Aorta (tissue), 5 donors: ENCODE results near the gene SIPA1. TPM values are rescaled to one million over a fixed set of nuclear protein-coding genes. Genes with fewer than 3 reads are reported as not detected.

ENCODE experiments used
- ATAC-seq: fragments of 200-7000 bp; cut with Tn5 transposase; one replicate; pipeline ENCODE4 v1.9.1; 2022; ENCODE audit warnings: moderate library complexity; ENCODE audit not compliant: low FRiP score
- DNase-seq, 2 donors: peaks; one replicate each; pipeline ENCODE4 v3.0.0-alpha.2; 2020
- H3K27ac ChIP-seq, 2 donors: one replicate each; pipeline ENCODE4 v1.5.1; 2013; ENCODE audit warnings: low read length in 2 of 2, mild to moderate bottlenecking in 2 of 2, moderate library complexity in 2 of 2, control low read depth in 1 of 2, inconsistent platforms in 1 of 2, low read depth in 1 of 2
- H3K27me3 ChIP-seq, 2 donors: one replicate each; pipeline ENCODE4 v1.6.1; 2013; ENCODE audit warnings: control low read depth in 1 of 2, low read length in 1 of 2, mild to moderate bottlenecking in 1 of 2, moderate library complexity in 1 of 2; ENCODE audit not compliant: insufficient read depth in 2 of 2, control insufficient read depth in 1 of 2
- H3K36me3 ChIP-seq, 2 donors: one replicate each; pipeline ENCODE4 v1.6.1; 2013; ENCODE audit warnings: control low read depth in 1 of 2, low read length in 1 of 2, mild to moderate bottlenecking in 1 of 2; ENCODE audit not compliant: insufficient read depth in 2 of 2, control insufficient read depth in 1 of 2
- H3K4me1 ChIP-seq, 2 donors: one replicate each; pipeline ENCODE4 v1.6.1; 2013; ENCODE audit warnings: low read length in 2 of 2, control low read depth in 1 of 2, mild to moderate bottlenecking in 1 of 2, moderate library complexity in 1 of 2; ENCODE audit not compliant: insufficient read depth in 2 of 2, control insufficient read depth in 1 of 2
- H3K4me3 ChIP-seq, 2 donors: one replicate each; pipeline ENCODE4 v1.5.1; 2013; ENCODE audit warnings: low read length in 2 of 2, control low read depth in 1 of 2, mild to moderate bottlenecking in 1 of 2
- H3K9me3 ChIP-seq: one replicate; pipeline ENCODE4 v1.6.1; 2013; ENCODE audit warnings: mild to moderate bottlenecking, low read length; ENCODE audit not compliant: control insufficient read depth
- WGBS, 2 donors: extraction: QIAGEN DNeasy Blood & Tissue Kit; methylation state at CpG; one replicate each; pipeline ENCODE4 v1.1.7; 2013; 5-methylcytosine and 5-hydroxymethylcytosine counted together
- intact Hi-C, 2 donors: fragments of 100-400 bp; cut with DNase I; formaldehyde crosslinking; loops; one replicate each; pipeline versions ENCODE4 v1.14.2 to v1.15.0; 2022
- polyA plus RNA-seq, 2 donors: library from polyadenylated mRNA; stranded (reverse); fragments of 200-250 nt; gene quantifications; one replicate each; pipeline ENCODE4 v1.2.3, GENCODE V29; 2013
- total RNA-seq, 2 donors: library from RNA; stranded (reverse); fragmentation: NEBNext Ultra II Directional; extraction: Animal tissue kit (Norgen Biotek cat#: 25700); gene quantifications; one replicate each; pipeline ENCODE4 v1.2.1, GENCODE V29; 2021
- donor health status: healthy with polysubstance abuse.
- donor health status: Bipolar disorder and iron deficiency.
- donor health status: DM: no; HTN: no; CAD: no.
- donor health status: DM: no; HTN: no; CAD: no.
- donor health status: DM: yes; HTN: yes; CAD: no.

SIPA1 gene
- total and polyA plus RNA-seq, 4 donors = 25.2 to 147 (median 71.0) TPM

GRCh38 chr11:65643971-65644370 lies 6.1 kb downstream of the SIPA1 start:
- intact Hi-C loops = no loop called here
- no peaks in the 10 kb centered on the region for H3K4me1 ChIP-seq
- no peaks in the 10 kb centered on the region for H3K27me3 ChIP-seq
- no peaks in the 10 kb centered on the region for H3K36me3 ChIP-seq
- H3K27ac ChIP-seq = no peak overlapping the region
- WGBS, 2 donors = 78 to 83% methylated on average over 6 of the region's 6 CpGs
- H3K9me3 ChIP-seq = no peaks in the 10 kb centered on the region
- DNase-seq (no peak), ATAC-seq (no peak)
- no peak overlapping the region for H3K4me3 ChIP-seq

GRCh38 chr11:65644837-65645236 lies 6.9 kb downstream of the SIPA1 start:
- Histone ChIP-seq H3K27me3 (no peaks in the 10 kb centered on the region), H3K36me3 (no peaks in the 10 kb centered on the region), H3K9me3 (no peaks in the 10 kb centered on the region), H3K4me3 (no peak overlapping the region), H3K27ac (no peak overlapping the region), H3K4me1 (no peaks in the 10 kb centered on the region)
- WGBS, 2 donors = 85% methylated on average over 11 of the region's 11 CpGs
- DNase-seq (no peak), ATAC-seq (no peak)
- intact Hi-C loops = no loop called here

- no peak overlapping the region for H3K27ac ChIP-seq
- 50 to 62% methylated on average over 10 of the region's 10 CpGs for WGBS, 2 donors
- no peaks in the 10 kb centered on the region for H3K4me1 ChIP-seq
- no peaks in the 10 kb centered on the region for H3K36me3 ChIP-seq
- no peaks in the 10 kb centered on the region for H3K9me3 ChIP-seq
- intact Hi-C loops = no loop called here
- no peaks in the 10 kb centered on the region for H3K27me3 ChIP-seq
- ATAC-seq (no peak), DNase-seq (no peak)
- no peak overlapping the region for H3K4me3 ChIP-seq
Observed at GRCh38 chr11:65645710-65646109, 7.8 kb downstream of the SIPA1 start.

GRCh38 chr11:65646288-65646957 lies 8.5 kb downstream of the SIPA1 start:
- H3K27ac ChIP-seq = no peak overlapping the region
- intact Hi-C loops = no loop called here
- H3K4me3 ChIP-seq = no peak overlapping the region
- H3K4me1 ChIP-seq = no peaks in the 10 kb centered on the region
- H3K36me3 ChIP-seq = no peaks in the 10 kb centered on the region
- DNase-seq (no peak), ATAC-seq (no peak)
- WGBS, 2 donors = 79 to 82% methylated on average over 62 to 68 of the region's 68 CpGs
- H3K27me3 ChIP-seq = no peaks in the 10 kb centered on the region
- no peaks in the 10 kb centered on the region for H3K9me3 ChIP-seq

- intact Hi-C loops = no loop called here
- WGBS, 2 donors = 36 to 38% methylated on average over 76 to 87 of the region's 87 CpGs
- Histone ChIP-seq H3K4me1 (no peaks in the 10 kb centered on the region), H3K4me3 (no peak overlapping the region), H3K9me3 (no peaks in the 10 kb centered on the region), H3K36me3 (no peaks in the 10 kb centered on the region), H3K27me3 (no peaks in the 10 kb centered on the region), H3K27ac (no peak overlapping the region)
- DNase-seq (no peak), ATAC-seq (peak; percentile 40)
Observed at GRCh38 chr11:65646958-65647701, 9.2 kb downstream of the SIPA1 start.

GRCh38 chr11:65648997-65649493 lies 11.1 kb downstream of the SIPA1 start:
- no peaks in the 10 kb centered on the region for H3K9me3 ChIP-seq
- peaks cover 0 to 4% of the 10 kb centered on the region in 2 donors for H3K4me1 ChIP-seq
- H3K27me3 ChIP-seq = no peaks in the 10 kb centered on the region
- H3K27ac ChIP-seq = no peak overlapping the region
- ATAC-seq (no peak), DNase-seq (peak in 1 of 2 donors; percentile 52)
- no peaks in the 10 kb centered on the region for H3K36me3 ChIP-seq
- H3K4me3 ChIP-seq = no peak overlapping the region
- WGBS, 2 donors = 71% methylated on average over 12 of the region's 12 CpGs
- intact Hi-C loops = no loop called here

GRCh38 chr11:65649656-65650546 lies 12.0 kb downstream of the SIPA1 start:
- Histone ChIP-seq H3K9me3 (no peaks in the 10 kb centered on the region), H3K27ac (no peak overlapping the region), H3K27me3 (no peaks in the 10 kb centered on the region), H3K36me3 (no peaks in the 10 kb centered on the region), H3K4me3 (no peak overlapping the region), H3K4me1 (peaks cover 0 to 4% of the 10 kb centered on the region in 2 donors)
- DNase-seq = peak in 1 of 2 donors; percentile 45
- ATAC-seq = no peak
- WGBS, 2 donors = 79 to 86% methylated on average over 15 to 16 of the region's 16 CpGs
- intact Hi-C loops = loop anchor here in 1 of 2 donors (5.0 kb wide), 1 partner anchor 33 kb away; the partner anchor contains the start of gene PCNX3

- peak in 1 of 2 donors; percentile 50 for DNase-seq
- intact Hi-C loops = loop anchor here in 1 of 2 donors (5.0 kb wide), 1 partner anchor 33 kb away; the partner anchor contains the start of gene PCNX3
- no peak for ATAC-seq
Observed at GRCh38 chr11:65650547-65651338, 12.8 kb downstream of the SIPA1 start.

More at GRCh38 chr11:65650547-65651338, 12.8 kb downstream of the SIPA1 start:
- 82 to 83% methylated on average over 20 of the region's 20 CpGs for WGBS, 2 donors
- Histone ChIP-seq H3K4me3 (no peak overlapping the region), H3K4me1 (peaks cover 0 to 4% of the 10 kb centered on the region in 2 donors), H3K36me3 (peaks cover 0 to 3% of the 10 kb centered on the region in 2 donors), H3K9me3 (no peaks in the 10 kb centered on the region), H3K27ac (peak overlapping the region in 1 of 2 donors; percentile 46), H3K27me3 (no peaks in the 10 kb centered on the region)
